Coronary artery (tissue), 2 donors: ENCODE data around the gene OR6C75.
"Not testable (repeated sequence)": the region's sequence is repeated elsewhere in the genome, so short reads cannot be mapped to it uniquely, and the experiment has no call there.

Experiments used
- DNase-seq: peaks from one replicate; pipeline ENCODE4 v3.0.0-alpha.2; 2017; ENCODE audit warnings: low spot score
- H3K27ac ChIP-seq, 2 donors: fragments of 200-600 bp; sonication (generic); one replicate each; pipeline ENCODE4 v1.5.1; 2016 to 2019
- H3K4me3 ChIP-seq: fragments of 200-600 bp; sonication (generic); 2 replicates; pipeline ENCODE4 v1.5.1; 2016; ENCODE audit warnings: mild to moderate bottlenecking, moderate library complexity
- CTCF ChIP-seq: fragments of 200-600 bp; sonication (generic); IDR thresholded peaks from one replicate; pipeline ENCODE4 v1.5.1; 2019; ENCODE audit warnings: antibody characterized with exemption

Gene OR6C75

GRCh38 chr12:55372521-55372920 lies 9.7 kb downstream of the OR6C75 start:
- Histone ChIP-seq H3K4me3 (no peak overlapping the region), H3K27ac (no peak overlapping the region)
- TF ChIP-seq CTCF = no peak
- no peak for DNase-seq

GRCh38 chr12:55385891-55386290 lies 23.1 kb downstream of the OR6C75 start:
- Histone ChIP-seq H3K27ac (no peak overlapping the region), H3K4me3 (no peak overlapping the region)
- DNase-seq = no peak
- TF ChIP-seq CTCF = no peak

GRCh38 chr12:55392032-55392795 lies 29.4 kb downstream of the OR6C75 start:
- no peak for DNase-seq
- TF ChIP-seq CTCF = no peak
- Histone ChIP-seq H3K4me3 (no peak overlapping the region), H3K27ac (no peak overlapping the region)

- Histone ChIP-seq H3K4me3 (no peak overlapping the region), H3K27ac (no peak overlapping the region)
- TF ChIP-seq CTCF = no peak
- DNase-seq = no peak
Measured at GRCh38 chr12:55396326-55396725, 33.6 kb downstream of the OR6C75 start.

- H3K27ac ChIP-seq = no peak within 1 kb of the TSS
- H3K4me3 ChIP-seq = no peak within 1 kb of the TSS
- no peak for DNase-seq
- no peak for TF ChIP-seq CTCF
Measured at GRCh38 chr12:55400229-55400628, 37.5 kb downstream of the OR6C75 start, which contains the start of gene OR6C65. Gene OR6C65 (plus strand): TSS chr12:55400529. CDS start chr12:55400529, 0 bp downstream.

GRCh38 chr12:55407866-55408265 lies 45.1 kb downstream of the OR6C75 start:
- DNase-seq = no peak
- Histone ChIP-seq H3K4me3 (no peak overlapping the region), H3K27ac (no peak overlapping the region)
- no peak for TF ChIP-seq CTCF

- not testable (repeated sequence) for DNase-seq, H3K4me3 ChIP-seq, H3K27ac ChIP-seq
Measured at GRCh38 chr12:55409133-55409532, 46.4 kb downstream of the OR6C75 start.

- not testable (repeated sequence) for H3K27ac ChIP-seq, DNase-seq, H3K4me3 ChIP-seq
Measured at GRCh38 chr12:55412138-55412537, 49.4 kb downstream of the OR6C75 start.

GRCh38 chr12:55413498-55414388 lies 51.0 kb downstream of the OR6C75 start:
- H3K27ac ChIP-seq, DNase-seq, H3K4me3 ChIP-seq: not testable (repeated sequence)

- H3K4me3 ChIP-seq, DNase-seq, H3K27ac ChIP-seq: not testable (repeated sequence)
Measured at GRCh38 chr12:55414396-55414823, 51.6 kb downstream of the OR6C75 start.

- DNase-seq, H3K27ac ChIP-seq, H3K4me3 ChIP-seq: not testable (repeated sequence)
Measured at GRCh38 chr12:55414889-55415288, 52.1 kb downstream of the OR6C75 start.
